ENCODE data around the gene NT5C2.

NT5C2 gene

GRCh38 chr10:103079100-103079499, 114.0 kb downstream of the NT5C2 start:
- H3K4me3 ChIP-seq (ENCODE audit: low read depth, low read length) = no peak overlapping the region
- no peak for DNase-seq (ENCODE audit: low read depth)
- in situ Hi-C loops (cut with HindIII; ENCODE audit: low sequenced_read_pairs) = no loop called here
- TF ChIP-seq CTCF (IDR thresholded peaks at IDR 0.05; ENCODE audit: low read depth, low read length, missing control alignments) = no peak

DNA sequence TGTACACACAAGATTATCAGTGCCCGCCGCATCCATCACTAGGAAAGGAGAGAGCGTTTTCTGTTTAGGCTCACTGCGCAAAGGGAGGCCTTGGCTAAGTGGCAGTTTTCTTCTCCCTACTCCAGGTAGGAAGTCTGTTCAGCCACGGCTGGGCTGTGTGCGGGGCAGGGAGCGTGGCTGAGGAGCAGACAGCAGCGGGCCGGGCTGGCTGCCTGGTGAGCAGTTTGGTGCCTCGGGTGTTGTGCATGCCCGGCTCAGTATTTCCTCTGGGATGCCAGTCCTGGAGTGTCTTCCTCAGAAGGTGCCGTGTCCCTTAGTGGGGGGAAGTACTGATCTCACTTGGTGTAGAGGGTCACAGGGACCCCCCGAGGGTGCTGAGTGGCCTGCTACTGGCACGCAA, 114.4 kb downstream of the NT5C2 start:
- in situ Hi-C loops (cut with HindIII; ENCODE audit: low sequenced_read_pairs) = no loop called here
- no peak overlapping the region for H3K4me3 ChIP-seq (ENCODE audit: low read depth, low read length)
- TF ChIP-seq CTCF (IDR thresholded peaks at IDR 0.05; ENCODE audit: low read depth, low read length, missing control alignments) = no peak
- no peak for DNase-seq (ENCODE audit: low read depth)

- no peak overlapping the region for H3K4me3 ChIP-seq (ENCODE audit: low read depth, low read length)
- DNase-seq (ENCODE audit: low read depth) = no peak
- no peak for TF ChIP-seq CTCF (IDR thresholded peaks at IDR 0.05; ENCODE audit: low read depth, low read length, missing control alignments)
- in situ Hi-C loops (cut with HindIII; ENCODE audit: low sequenced_read_pairs) = no loop called here
These were observed 114.8 kb downstream of the NT5C2 start for GRCh38 chr10:103078309-103078615.

- TF ChIP-seq CTCF (IDR thresholded peaks at IDR 0.05; ENCODE audit: low read depth, low read length, missing control alignments) = no peak
- in situ Hi-C loops (cut with HindIII; ENCODE audit: low sequenced_read_pairs) = no loop called here
- DNase-seq (ENCODE audit: low read depth) = no peak
- no peak overlapping the region for H3K4me3 ChIP-seq (ENCODE audit: low read depth, low read length)
These were observed 115.4 kb downstream of the NT5C2 start for GRCh38 chr10:103077491-103078308.

- DNase-seq (ENCODE audit: low read depth) = no peak
- H3K4me3 ChIP-seq (ENCODE audit: low read depth, low read length) = no peak overlapping the region
- TF ChIP-seq CTCF (IDR thresholded peaks at IDR 0.05; ENCODE audit: low read depth, low read length, missing control alignments) = no peak
- in situ Hi-C loops (cut with HindIII; ENCODE audit: low sequenced_read_pairs) = no loop called here
These were observed 116.1 kb downstream of the NT5C2 start for GRCh38 chr10:103077020-103077419.

DNA sequence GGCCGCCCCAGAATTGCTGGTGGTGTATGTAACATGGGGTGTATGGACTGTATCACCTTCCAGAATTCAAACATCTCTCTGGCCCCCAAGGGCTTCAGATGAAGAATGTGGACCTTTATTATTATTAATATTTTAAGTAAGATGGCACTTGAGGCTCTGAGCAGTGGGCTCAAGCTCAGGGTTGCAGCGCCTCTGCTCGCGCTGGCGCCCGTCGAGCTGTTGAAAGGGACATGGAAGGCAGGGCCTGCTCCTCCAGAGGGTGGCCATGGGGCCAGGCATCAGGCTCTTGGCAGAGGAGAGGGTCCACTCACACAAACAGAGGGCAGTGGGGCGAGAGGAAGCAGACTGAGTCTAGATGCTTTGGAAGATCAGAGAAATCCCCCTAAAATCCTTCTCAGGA, 120.2 kb downstream of the NT5C2 start:
- no peak for TF ChIP-seq CTCF (IDR thresholded peaks at IDR 0.05; ENCODE audit: low read depth, low read length, missing control alignments)
- DNase-seq (ENCODE audit: low read depth) = no peak
- in situ Hi-C loops (cut with HindIII; ENCODE audit: low sequenced_read_pairs) = loop anchor here (25.0 kb wide), 1 partner anchor 161 kb away; the partner anchor contains the start of gene CNNM2
- H3K4me3 ChIP-seq (ENCODE audit: low read depth, low read length) = no peak overlapping the region
